GM23338 (cell line): Measurements from ENCODE around the gene GGCX. TPM values are rescaled to one million over a fixed set of nuclear protein-coding genes. Genes with fewer than 3 reads are reported as not detected.

Experiments
- ATAC-seq: fragments of 200-7000 bp; cut with Tn5 transposase; 3 replicates; pipeline ENCODE4 v1.9.1; 2020
- DNase-seq: peaks from one replicate; pipeline ENCODE4 v3.0.0-alpha.2; 2015; ENCODE audit warnings: low spot score
- H2AFZ ChIP-seq: fragments of 200-600 bp; sonication (generic); 2 replicates; pipeline ENCODE4 v1.8.0; 2016; ENCODE audit warnings: antibody characterized with exemption, mild to moderate bottlenecking, moderate library complexity
- H3F3A ChIP-seq: fragments of 200-600 bp; sonication (generic); replicated peaks from 2 replicates; pipeline ENCODE4 v1.8.0; 2017; ENCODE audit warnings: antibody characterized with exemption, mixed run types, low read depth
- H3K27ac ChIP-seq: fragments of 200-600 bp; sonication (generic); 2 replicates; pipeline ENCODE4 v1.6.1; 2016; ENCODE audit warnings: low read depth
- H3K27me3 ChIP-seq: fragments of 200-600 bp; sonication (generic); 2 replicates; pipeline ENCODE4 v1.8.0; 2016; ENCODE audit warnings: mild to moderate bottlenecking, mixed run types, moderate library complexity; ENCODE audit not compliant: insufficient read depth
- H3K36me3 ChIP-seq: fragments of 200-600 bp; sonication (generic); 2 replicates; pipeline ENCODE4 v1.8.0; 2016; ENCODE audit warnings: mild to moderate bottlenecking; ENCODE audit not compliant: insufficient read depth
- H3K4me1 ChIP-seq: fragments of 200-600 bp; sonication (generic); 2 replicates; pipeline ENCODE4 v1.8.0; 2016; ENCODE audit warnings: mild to moderate bottlenecking, moderate library complexity; ENCODE audit not compliant: insufficient read depth
- H3K4me2 ChIP-seq: fragments of 200-600 bp; sonication (generic); 2 replicates; pipeline ENCODE4 v1.7.1; 2017; ENCODE audit warnings: mixed run types
- H3K4me3 ChIP-seq: fragments of 200-600 bp; sonication (generic); 2 replicates; pipeline ENCODE4 v1.6.1; 2016; ENCODE audit warnings: mixed run types
- H3K79me2 ChIP-seq: fragments of 200-600 bp; sonication (generic); replicated peaks from 2 replicates; pipeline ENCODE4 v1.8.0; 2017; ENCODE audit warnings: mild to moderate bottlenecking; ENCODE audit not compliant: insufficient read depth
- H3K9me2 ChIP-seq: fragments of 200-600 bp; sonication (generic); 2 replicates; pipeline ENCODE4 v1.8.0; 2017; ENCODE audit not compliant: insufficient read depth
- H4K20me1 ChIP-seq: fragments of 200-600 bp; sonication (generic); replicated peaks from 2 replicates; pipeline ENCODE4 v1.8.0; 2017; ENCODE audit warnings: mild to moderate bottlenecking; ENCODE audit not compliant: insufficient read depth
- H3K27ac Mint-ChIP-seq: 2 replicates; pipeline ENCODE4 v1.8.0; 2020; ENCODE audit warnings: inconsistent platforms, mild to moderate bottlenecking, moderate library complexity, mixed read lengths
- H3K27me3 Mint-ChIP-seq: 3 replicates; pipeline ENCODE4 v1.8.0; 2022; ENCODE audit warnings: low read depth, mild to moderate bottlenecking, moderate library complexity, mixed read lengths, inconsistent platforms; ENCODE audit not compliant: insufficient read depth, poor library complexity
- H3K36me3 Mint-ChIP-seq: 3 replicates; pipeline ENCODE4 v1.8.0; 2021; ENCODE audit warnings: low read depth, mild to moderate bottlenecking, inconsistent platforms, moderate library complexity, mixed read lengths
- H3K4me1 Mint-ChIP-seq: 3 replicates; pipeline ENCODE4 v1.8.0; 2020; ENCODE audit warnings: mild to moderate bottlenecking, inconsistent platforms, mixed read lengths
- H3K4me3 Mint-ChIP-seq: 3 replicates; pipeline ENCODE4 v1.8.0; 2021; ENCODE audit warnings: moderate library complexity, mild to moderate bottlenecking, inconsistent platforms, mixed read lengths
- H3K9me3 Mint-ChIP-seq: 3 replicates; pipeline ENCODE4 v1.8.0; 2020; ENCODE audit warnings: moderate library complexity, mild to moderate bottlenecking, inconsistent platforms, mixed read lengths
- CREB1 ChIP-seq: fragments of 250-450 bp; sonication (Bioruptor Pico); IDR thresholded peaks from 2 replicates; pipeline ENCODE4 v1.5.0; 2020; ENCODE audit warnings: low read depth, mild to moderate bottlenecking, moderate library complexity
- CTCF ChIP-seq, 2 experiments: fragments of 200-600 bp in 1 of 2; sonication (generic) in 1 of 2; conservative IDR thresholded peaks; 2 replicates each; pipeline versions ENCODE4 v1.5.1 to v1.6.1; 2016 to 2017; ENCODE audit warnings: antibody characterized with exemption in 2 of 2, low read depth in 2 of 2, mild to moderate bottlenecking in 2 of 2, moderate library complexity in 1 of 2
- ETS1 ChIP-seq: IDR thresholded peaks from 2 replicates; pipeline ENCODE4 v1.6.1; 2016; ENCODE audit warnings: antibody characterized with exemption
- EZH2 ChIP-seq: fragments of 200-600 bp; sonication (generic); IDR thresholded peaks from one replicate; pipeline ENCODE4 v1.8.0; 2017; ENCODE audit warnings: antibody characterized with exemption, mild to moderate bottlenecking, low read depth; ENCODE audit not compliant: unreplicated experiment
- EZH2phosphoT487 ChIP-seq: fragments of 200-600 bp; sonication (generic); IDR thresholded peaks from one replicate; pipeline ENCODE4 v1.8.1; 2018; ENCODE audit warnings: antibody characterized with exemption; ENCODE audit not compliant: unreplicated experiment
- JUNB ChIP-seq: IDR thresholded peaks from one replicate; pipeline ENCODE4 v1.6.1; 2016; ENCODE audit warnings: antibody characterized with exemption; ENCODE audit not compliant: unreplicated experiment
- NANOG ChIP-seq: IDR thresholded peaks from 2 replicates; pipeline ENCODE4 v1.6.1; 2016; ENCODE audit warnings: antibody characterized with exemption, borderline replicate concordance
- POLR2AphosphoS5 ChIP-seq: IDR thresholded peaks from 2 replicates; pipeline ENCODE4 v1.6.1; 2016; ENCODE audit warnings: antibody characterized with exemption, low read depth
- REST ChIP-seq: IDR thresholded peaks from one replicate; pipeline ENCODE4 v1.6.1; 2018; ENCODE audit warnings: antibody characterized with exemption; ENCODE audit not compliant: unreplicated experiment
- STAT1 ChIP-seq: IDR thresholded peaks from one replicate; pipeline ENCODE4 v1.6.1; 2016; ENCODE audit warnings: antibody characterized with exemption; ENCODE audit not compliant: unreplicated experiment
- ZNF114 ChIP-seq: fragments of 250-450 bp; sonication (Bioruptor Pico); IDR thresholded peaks from 2 replicates; pipeline ENCODE4 v1.5.0; 2020; ENCODE audit warnings: mild to moderate bottlenecking, moderate library complexity
- ZNF331 ChIP-seq: fragments of 250-450 bp; sonication (Bioruptor Pico); IDR thresholded peaks from 2 replicates; pipeline ENCODE4 v1.5.0; 2020; ENCODE audit warnings: low read depth, mild to moderate bottlenecking, moderate library complexity
- ZNF462 ChIP-seq: fragments of 250-450 bp; sonication (Bioruptor Pico); IDR thresholded peaks from 2 replicates; pipeline ENCODE4 v1.5.0; 2020; ENCODE audit warnings: mild to moderate bottlenecking, moderate library complexity
- polyA plus RNA-seq: library from polyadenylated mRNA; unstranded; fragments of >200 nt; fragmentation: Nextera tagmentation; extraction: Ambion mirVana; gene quantifications from 2 replicates; pipeline ENCODE4 v1.2.1, GENCODE V29; 2016
- total RNA-seq: library from RNA; depleted of rRNA; stranded (reverse); fragments of >200 nt; shearing (Covaris generic); gene quantifications from 2 replicates; pipeline ENCODE4 v1.2.3, GENCODE V29; 2014

The GGCX gene
- total and polyA plus RNA-seq, 2 experiments from 2014 or later: 14.4 to 36.2 TPM

GRCh38 chr2:85580206-85580605 is 18.9 kb upstream of the GGCX start:
- Mint-ChIP-seq H3K9me3 (0 out of 3 replicates have a peak, but pooled peaks cover 3% of the 10 kb centered on the region), H3K36me3 (peaks cover 10% of the 10 kb centered on the region; the same call in 1 of the 3 replicates), H3K4me3 (no peak overlapping the region), H3K27ac (no peak overlapping the region), H3K27me3 (peaks cover 26% of the 10 kb centered on the region), H3K4me1 (peaks cover 35% of the 10 kb centered on the region)
- Histone ChIP-seq H3K9me2 (no peaks in the 10 kb centered on the region), H3F3A (peaks cover 10% of the 10 kb centered on the region; the same call in 1 of the 2 replicates), H3K36me3 (no peaks in the 10 kb centered on the region), H3K79me2 (no peaks in the 10 kb centered on the region), H3K4me1 (peaks cover 33% of the 10 kb centered on the region), H3K4me2 (no peak overlapping the region), H3K4me3 (no peak overlapping the region), H4K20me1 (no peaks in the 10 kb centered on the region), H3K27me3 (peaks cover 20% of the 10 kb centered on the region), H3K27ac (no peak overlapping the region), H2AFZ (no peak overlapping the region)
- TF ChIP-seq JUNB (no peak), CREB1 (no peak), POLR2AphosphoS5 (no peak), ETS1 (no peak), ZNF114 (CRISPR knock-in tag) (no peak), ZNF331 (CRISPR knock-in tag) (no peak), STAT1 (no peak), CTCF (conservative IDR thresholded peaks at IDR 0.05; ENCODE audit: low read depth in 2 of 2) (no peak), EZH2phosphoT487 (no peak), EZH2 (no peak), NANOG (no peak), ZNF462 (no peak), REST (no peak)
- ATAC-seq: no peak
- DNase-seq: no peak
